Measurements from ENCODE around the gene NTF3.

The NTF3 gene

GRCh38 chr12:5430641-5431603 is 986 bp upstream of the NTF3 start:
- DNase-seq (ENCODE audit: low spot score): no peak
- in situ Hi-C loops (cut with MboI; ENCODE audit: low pct_unique_long_range_greater_than_20kb, low sequenced_read_pairs, unreplicated experiment): no loop called here
- no peak for TF ChIP-seq CTCF (IDR thresholded peaks at IDR 0.05; ENCODE audit: extremely low read depth, insufficient read depth, missing control alignments)

- in situ Hi-C loops (cut with MboI; ENCODE audit: low pct_unique_long_range_greater_than_20kb, low sequenced_read_pairs, unreplicated experiment): no loop called here
- no peak for TF ChIP-seq CTCF (IDR thresholded peaks at IDR 0.05; ENCODE audit: extremely low read depth, insufficient read depth, missing control alignments)
- DNase-seq (ENCODE audit: low spot score): no peak
Measured at GRCh38 chr12:5433081-5433844, 1.4 kb downstream of the NTF3 start.

- no peak for DNase-seq (ENCODE audit: low spot score)
- no peak for TF ChIP-seq CTCF (IDR thresholded peaks at IDR 0.05; ENCODE audit: extremely low read depth, insufficient read depth, missing control alignments)
- in situ Hi-C loops (cut with MboI; ENCODE audit: low pct_unique_long_range_greater_than_20kb, low sequenced_read_pairs, unreplicated experiment): no loop called here
Measured at GRCh38 chr12:5433845-5434646, 2.1 kb downstream of the NTF3 start.

GRCh38 chr12:5434647-5435560 is 3.0 kb downstream of the NTF3 start:
- no peak for TF ChIP-seq CTCF (IDR thresholded peaks at IDR 0.05; ENCODE audit: extremely low read depth, insufficient read depth, missing control alignments)
- in situ Hi-C loops (cut with MboI; ENCODE audit: low pct_unique_long_range_greater_than_20kb, low sequenced_read_pairs, unreplicated experiment): no loop called here
- no peak for DNase-seq (ENCODE audit: low spot score)

GRCh38 chr12:5437182-5437583 is 5.3 kb downstream of the NTF3 start:
- in situ Hi-C loops (cut with MboI; ENCODE audit: low pct_unique_long_range_greater_than_20kb, low sequenced_read_pairs, unreplicated experiment): no loop called here
- DNase-seq (ENCODE audit: low spot score): no peak
- no peak for TF ChIP-seq CTCF (IDR thresholded peaks at IDR 0.05; ENCODE audit: extremely low read depth, insufficient read depth, missing control alignments)
